Forelimb muscle (tissue), 1 donor: ENCODE results near the gene TXNDC16. TPM values are rescaled to one million over a fixed set of nuclear protein-coding genes. Genes with fewer than 3 reads are reported as not detected.
"Not testable (repeated sequence)": the region's sequence is repeated elsewhere in the genome, so short reads cannot be mapped to it uniquely, and the experiment has no call there.

ENCODE experiments used
- DNase-seq: peaks from one replicate; pipeline ENCODE4 v3.0.0-alpha.2; 2013; ENCODE audit warnings: low read depth
- polyA plus RNA-seq: library from polyadenylated mRNA; unstranded; fragments of 120-200 nt; gene quantifications from one replicate; pipeline ENCODE4 v1.2.1, GENCODE V29; 2013; ENCODE audit not compliant: insufficient read length

The TXNDC16 gene
- 5.0 TPM for polyA plus RNA-seq

GRCh38 chr14:52552063-52552988 lies at the start of gene TXNDC16, which contains the start of gene GPR137C:
TSS of gene TXNDC16 (minus strand) at chr14:52552505. CDS start at chr14:52543557, 8,948 bp downstream.
TSS of gene GPR137C (plus strand) at chr14:52552836. CDS start at chr14:52553148, 312 bp downstream.
- DNase-seq, result peak; percentile 99

- DNase-seq, result no peak
These were observed 47.7 kb upstream of the TXNDC16 start for GRCh38 chr14:52599974-52600373.

- no peak for DNase-seq
These were observed 46.3 kb upstream of the TXNDC16 start for GRCh38 chr14:52598568-52598967.

GRCh38 chr14:52596861-52597260 lies 44.6 kb upstream of the TXNDC16 start:
- no peak for DNase-seq

- no peak for DNase-seq
These were observed 44.0 kb upstream of the TXNDC16 start for GRCh38 chr14:52596320-52596719.

- DNase-seq, result no peak
These were observed 38.0 kb upstream of the TXNDC16 start for GRCh38 chr14:52590318-52590717.

GRCh38 chr14:52589646-52590045 lies 37.3 kb upstream of the TXNDC16 start:
- DNase-seq, result no peak

GRCh38 chr14:52583544-52583943 lies 31.2 kb upstream of the TXNDC16 start:
- DNase-seq, result no peak

GRCh38 chr14:52575858-52576257 lies 23.6 kb upstream of the TXNDC16 start:
- DNase-seq, result no peak

GRCh38 chr14:52568454-52568853 lies 16.1 kb upstream of the TXNDC16 start:
- not testable (repeated sequence) for DNase-seq

- DNase-seq, result no peak
These were observed 10.8 kb upstream of the TXNDC16 start for GRCh38 chr14:52563120-52563519.

GRCh38 chr14:52558688-52559087 lies 6.4 kb upstream of the TXNDC16 start:
- no peak for DNase-seq

GRCh38 chr14:52553671-52554575 lies 1.6 kb upstream of the TXNDC16 start:
- DNase-seq, result peak; percentile 92

- DNase-seq, result no peak
These were observed 831 bp upstream of the TXNDC16 start for GRCh38 chr14:52553002-52553670.

GRCh38 chr14:52551696-52552062 lies 626 bp downstream of the TXNDC16 start:
- DNase-seq, result no peak

- DNase-seq, result no peak
These were observed 1.1 kb downstream of the TXNDC16 start for GRCh38 chr14:52551205-52551604.

GRCh38 chr14:52550661-52551060 lies 1.6 kb downstream of the TXNDC16 start:
- no peak for DNase-seq

GRCh38 chr14:52547526-52547925 lies 4.8 kb downstream of the TXNDC16 start:
- no peak for DNase-seq

- no peak for DNase-seq
These were observed 5.3 kb downstream of the TXNDC16 start for GRCh38 chr14:52547027-52547426.

GRCh38 chr14:52546318-52546670 lies 6.0 kb downstream of the TXNDC16 start:
- DNase-seq, result no peak

- no peak for DNase-seq
These were observed 6.6 kb downstream of the TXNDC16 start for GRCh38 chr14:52545584-52546317.
